Measurements from ENCODE around the gene CRYBG1. TPM values are rescaled to one million over a fixed set of nuclear protein-coding genes. Genes with fewer than 3 reads are reported as not detected.
"Not testable (repeated sequence)": the region's sequence is repeated elsewhere in the genome, so short reads cannot be mapped to it uniquely, and the experiment has no call there.

The CRYBG1 gene
- total RNA-seq, 1 donor from 2014 or later, result 27.9 TPM

- ATAC-seq (no peak), DNase-seq (no peak)
- TF ChIP-seq CTCF (IDR thresholded peaks at IDR 0.05), result no peak
- Histone ChIP-seq H3K27me3 (ENCODE audit: low read depth) (no peaks in the 10 kb centered on the region), H3K36me3 (no peaks in the 10 kb centered on the region), H3K4me3 (peak overlapping the region; percentile 84), H3K27ac (no peak overlapping the region), H3K4me1 (peaks cover 68% of the 10 kb centered on the region), H3K9me3 (no peaks in the 10 kb centered on the region)
- intact Hi-C loops (cut with DNase I), result no loop called here
Observed at GRCh38 chr6:106514583-106514885, 154.0 kb downstream of the CRYBG1 start.

- H3K4me1 ChIP-seq, result peaks cover 58% of the 10 kb centered on the region
- H3K4me3 ChIP-seq; intact Hi-C loops (cut with DNase I): not testable (repeated sequence)
Observed at GRCh38 chr6:106515582-106515981, 155.1 kb downstream of the CRYBG1 start.

GRCh38 chr6:106516616-106517015, 156.1 kb downstream of the CRYBG1 start:
- Histone ChIP-seq H3K36me3 (no peaks in the 10 kb centered on the region), H3K9me3 (no peaks in the 10 kb centered on the region), H3K27me3 (ENCODE audit: low read depth) (no peaks in the 10 kb centered on the region), H3K4me3 (no peak overlapping the region), H3K27ac (no peak overlapping the region), H3K4me1 (peaks cover 54% of the 10 kb centered on the region)
- ATAC-seq (no peak), DNase-seq (no peak)
- no peak for TF ChIP-seq CTCF (IDR thresholded peaks at IDR 0.05)
- intact Hi-C loops (cut with DNase I), result no loop called here

More at GRCh38 chr6:106515582-106515981, 155.1 kb downstream of the CRYBG1 start:
- H3K27me3 ChIP-seq (ENCODE audit: low read depth); H3K27ac ChIP-seq; H3K36me3 ChIP-seq; ATAC-seq; DNase-seq; H3K9me3 ChIP-seq: not testable (repeated sequence)

GRCh38 chr6:106517706-106518105, 157.2 kb downstream of the CRYBG1 start:
- TF ChIP-seq CTCF (IDR thresholded peaks at IDR 0.05), result no peak
- DNase-seq, result no peak
- Histone ChIP-seq H3K9me3 (no peaks in the 10 kb centered on the region), H3K4me3 (no peak overlapping the region), H3K36me3 (no peaks in the 10 kb centered on the region), H3K27me3 (ENCODE audit: low read depth) (no peaks in the 10 kb centered on the region), H3K27ac (no peak overlapping the region), H3K4me1 (peaks cover 60% of the 10 kb centered on the region)
- intact Hi-C loops (cut with DNase I), result no loop called here
- no peak for ATAC-seq

GRCh38 chr6:106518748-106519147, 158.2 kb downstream of the CRYBG1 start:
- DNase-seq (no peak), ATAC-seq (no peak)
- no peaks in the 10 kb centered on the region for H3K36me3 ChIP-seq
- H3K4me3 ChIP-seq, result no peak overlapping the region
- no peaks in the 10 kb centered on the region for H3K27me3 ChIP-seq (ENCODE audit: low read depth)
- H3K9me3 ChIP-seq, result no peaks in the 10 kb centered on the region
- intact Hi-C loops (cut with DNase I), result no loop called here
- H3K27ac ChIP-seq, result peak overlapping the region; percentile 13
- TF ChIP-seq CTCF (IDR thresholded peaks at IDR 0.05), result no peak
- H3K4me1 ChIP-seq, result peaks cover 61% of the 10 kb centered on the region

GRCh38 chr6:106519460-106520394, 159.2 kb downstream of the CRYBG1 start:
- peaks cover 61% of the 10 kb centered on the region for H3K4me1 ChIP-seq

More at GRCh38 chr6:106519460-106520394, 159.2 kb downstream of the CRYBG1 start:
- intact Hi-C loops (cut with DNase I), result no loop called here
- peak overlapping the region; percentile 77 for H3K27ac ChIP-seq
- ATAC-seq, result peak; percentile 83 to 86
- no peaks in the 10 kb centered on the region for H3K27me3 ChIP-seq (ENCODE audit: low read depth)
- H3K36me3 ChIP-seq, result no peaks in the 10 kb centered on the region
- peak; percentile 76 for DNase-seq
- TF ChIP-seq CTCF (IDR thresholded peaks at IDR 0.05), result no peak
- no peaks in the 10 kb centered on the region for H3K9me3 ChIP-seq
- H3K4me3 ChIP-seq, result no peak overlapping the region

Data from lower lobe of right lung (tissue), 2 donors.